VCaP (cell line): ENCODE results near the gene ACSS2.
A peak's percentile ranks its signal among the peaks of the same experiment; 100 is the strongest.

Experiments
- H3K27ac ChIP-seq: fragments of 450-650 bp; 2 replicates; pipeline ENCODE4 v1.5.1; 2017
- TF ChIP-seq, protein P1 (sequence below): fragments of 450-650 bp; conservative IDR thresholded peaks from 2 replicates; pipeline ENCODE4 v1.5.1; 2017; ENCODE audit warnings: mild to moderate bottlenecking, moderate library complexity

Gene ACSS2, protein sequence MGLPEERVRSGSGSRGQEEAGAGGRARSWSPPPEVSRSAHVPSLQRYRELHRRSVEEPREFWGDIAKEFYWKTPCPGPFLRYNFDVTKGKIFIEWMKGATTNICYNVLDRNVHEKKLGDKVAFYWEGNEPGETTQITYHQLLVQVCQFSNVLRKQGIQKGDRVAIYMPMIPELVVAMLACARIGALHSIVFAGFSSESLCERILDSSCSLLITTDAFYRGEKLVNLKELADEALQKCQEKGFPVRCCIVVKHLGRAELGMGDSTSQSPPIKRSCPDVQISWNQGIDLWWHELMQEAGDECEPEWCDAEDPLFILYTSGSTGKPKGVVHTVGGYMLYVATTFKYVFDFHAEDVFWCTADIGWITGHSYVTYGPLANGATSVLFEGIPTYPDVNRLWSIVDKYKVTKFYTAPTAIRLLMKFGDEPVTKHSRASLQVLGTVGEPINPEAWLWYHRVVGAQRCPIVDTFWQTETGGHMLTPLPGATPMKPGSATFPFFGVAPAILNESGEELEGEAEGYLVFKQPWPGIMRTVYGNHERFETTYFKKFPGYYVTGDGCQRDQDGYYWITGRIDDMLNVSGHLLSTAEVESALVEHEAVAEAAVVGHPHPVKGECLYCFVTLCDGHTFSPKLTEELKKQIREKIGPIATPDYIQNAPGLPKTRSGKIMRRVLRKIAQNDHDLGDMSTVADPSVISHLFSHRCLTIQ

GRCh38 chr20:34876406-34877282 lies at the start of gene ACSS2:
ACSS2 (plus strand) TSS chr20:34876612; CDS start chr20:34876646, 34 bp downstream.
- H3K27ac ChIP-seq: peak within 1 kb of the TSS; percentile 86
- TF ChIP-seq, protein P1, sequence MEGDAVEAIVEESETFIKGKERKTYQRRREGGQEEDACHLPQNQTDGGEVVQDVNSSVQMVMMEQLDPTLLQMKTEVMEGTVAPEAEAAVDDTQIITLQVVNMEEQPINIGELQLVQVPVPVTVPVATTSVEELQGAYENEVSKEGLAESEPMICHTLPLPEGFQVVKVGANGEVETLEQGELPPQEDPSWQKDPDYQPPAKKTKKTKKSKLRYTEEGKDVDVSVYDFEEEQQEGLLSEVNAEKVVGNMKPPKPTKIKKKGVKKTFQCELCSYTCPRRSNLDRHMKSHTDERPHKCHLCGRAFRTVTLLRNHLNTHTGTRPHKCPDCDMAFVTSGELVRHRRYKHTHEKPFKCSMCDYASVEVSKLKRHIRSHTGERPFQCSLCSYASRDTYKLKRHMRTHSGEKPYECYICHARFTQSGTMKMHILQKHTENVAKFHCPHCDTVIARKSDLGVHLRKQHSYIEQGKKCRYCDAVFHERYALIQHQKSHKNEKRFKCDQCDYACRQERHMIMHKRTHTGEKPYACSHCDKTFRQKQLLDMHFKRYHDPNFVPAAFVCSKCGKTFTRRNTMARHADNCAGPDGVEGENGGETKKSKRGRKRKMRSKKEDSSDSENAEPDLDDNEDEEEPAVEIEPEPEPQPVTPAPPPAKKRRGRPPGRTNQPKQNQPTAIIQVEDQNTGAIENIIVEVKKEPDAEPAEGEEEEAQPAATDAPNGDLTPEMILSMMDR: no peak

GRCh38 chr20:34829191-34829590 lies 47.2 kb upstream of the ACSS2 start:
- H3K27ac ChIP-seq: no peak overlapping the region
- TF ChIP-seq, protein P1: no peak

DNA sequence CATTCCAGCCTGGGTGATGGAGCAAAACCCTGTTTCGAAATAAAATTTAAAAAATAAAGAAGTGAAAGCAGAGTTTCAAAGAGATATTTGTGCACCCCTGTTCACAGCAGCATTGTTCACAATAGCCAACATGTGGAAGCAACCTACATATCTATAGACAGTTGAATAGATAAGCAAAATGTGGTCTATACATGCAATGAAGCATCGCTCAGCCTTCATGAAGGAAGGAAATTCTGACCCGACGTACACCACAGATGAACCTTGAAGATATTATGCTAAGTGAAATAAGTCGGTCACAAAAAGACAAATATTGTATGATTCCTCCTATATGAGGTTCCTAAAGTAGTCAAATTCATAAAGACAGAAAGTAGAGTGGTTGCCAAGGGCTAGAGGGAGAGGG lies 44.5 kb upstream of the ACSS2 start:
- TF ChIP-seq, protein P1: no peak
- no peak overlapping the region for H3K27ac ChIP-seq

- H3K27ac ChIP-seq: no peak overlapping the region; the same call in 1 of the 2 replicates
- TF ChIP-seq, protein P1: peak; percentile 62
Observed at GRCh38 chr20:34834459-34834893, 41.9 kb upstream of the ACSS2 start.

GRCh38 chr20:34842143-34842542 lies 34.3 kb upstream of the ACSS2 start:
- TF ChIP-seq, protein P1: no peak
- no peak overlapping the region for H3K27ac ChIP-seq

- TF ChIP-seq, protein P1: no peak
- H3K27ac ChIP-seq: no peak overlapping the region
Observed at GRCh38 chr20:34843421-34843820, 33.0 kb upstream of the ACSS2 start.
